Thoracic aorta (tissue), 2 donors: ENCODE measurements around the gene PRKRIP1. TPM values are rescaled to one million over a fixed set of nuclear protein-coding genes. Genes with fewer than 3 reads are reported as not detected.

ENCODE experiments used
- ATAC-seq: fragments of 150-250 bp; one replicate; pipeline ENCODE4 v1.8.0; 2017; ENCODE audit warnings: low read depth; ENCODE audit not compliant: insufficient number of reproducible peaks, low FRiP score
- DNase-seq: peaks from one replicate; pipeline ENCODE4 v3.0.0-alpha.2; 2020; ENCODE audit warnings: low spot score
- H3K27ac ChIP-seq, 2 donors: fragments of 200-600 bp; sonication (generic); 1 replicate in 1 of 2; 2 replicates in 1 of 2; pipeline ENCODE4 v1.5.1; 2016; ENCODE audit warnings: mild to moderate bottlenecking in 2 of 2, moderate library complexity in 2 of 2
- H3K27me3 ChIP-seq: fragments of 200-600 bp; sonication (generic); replicated peaks from 2 replicates; pipeline ENCODE4 v1.6.0; 2016; ENCODE audit warnings: mild to moderate bottlenecking; ENCODE audit not compliant: insufficient read depth
- H3K36me3 ChIP-seq: fragments of 200-600 bp; sonication (generic); one replicate; pipeline ENCODE4 v1.5.1; 2016
- H3K4me1 ChIP-seq, 2 donors: fragments of 200-600 bp; sonication (generic); 1 replicate in 1 of 2; 2 replicates in 1 of 2; pipeline versions ENCODE4 v1.5.1 to v1.6.0; 2016; ENCODE audit warnings: low read depth in 2 of 2, mild to moderate bottlenecking in 1 of 2; ENCODE audit not compliant: control insufficient read depth in 1 of 2
- H3K4me3 ChIP-seq: fragments of 200-600 bp; sonication (generic); 2 replicates; pipeline ENCODE4 v1.5.1; 2016; ENCODE audit warnings: mild to moderate bottlenecking
- H3K9me3 ChIP-seq: fragments of 200-600 bp; sonication (generic); 2 replicates; pipeline ENCODE4 v1.5.1; 2016
- CTCF ChIP-seq: fragments of 200-600 bp; sonication (generic); IDR thresholded peaks from one replicate; pipeline ENCODE4 v1.5.1; 2019; ENCODE audit warnings: antibody characterized with exemption
- total RNA-seq, 2 donors: library from RNA; depleted of rRNA; stranded (reverse); fragments of >200 nt; gene quantifications; one replicate each; pipeline versions ENCODE4 v1.1.0 to v1.2.3, GENCODE V29; 2016

Gene PRKRIP1
- total RNA-seq, 2 donors from 2014 or later, result 47.0 to 80.4 TPM

- no peaks in the 10 kb centered on the region for H3K4me1 ChIP-seq
- TF ChIP-seq CTCF, result no peak
- ATAC-seq (no peak), DNase-seq (no peak)
- H3K9me3 ChIP-seq, result no peaks in the 10 kb centered on the region
- H3K27ac ChIP-seq, result no peak overlapping the region
- H3K27me3 ChIP-seq, result no peaks in the 10 kb centered on the region
- H3K4me3 ChIP-seq, result no peak overlapping the region
- H3K36me3 ChIP-seq, result peaks cover 12% of the 10 kb centered on the region
These were observed 49.0 kb downstream of the PRKRIP1 start for GRCh38 chr7:102444961-102445673.

GRCh38 chr7:102445674-102446071, 49.5 kb downstream of the PRKRIP1 start:
- H3K36me3 ChIP-seq, result peaks cover 12% of the 10 kb centered on the region
- no peak for TF ChIP-seq CTCF
- no peak for ATAC-seq

DNA sequence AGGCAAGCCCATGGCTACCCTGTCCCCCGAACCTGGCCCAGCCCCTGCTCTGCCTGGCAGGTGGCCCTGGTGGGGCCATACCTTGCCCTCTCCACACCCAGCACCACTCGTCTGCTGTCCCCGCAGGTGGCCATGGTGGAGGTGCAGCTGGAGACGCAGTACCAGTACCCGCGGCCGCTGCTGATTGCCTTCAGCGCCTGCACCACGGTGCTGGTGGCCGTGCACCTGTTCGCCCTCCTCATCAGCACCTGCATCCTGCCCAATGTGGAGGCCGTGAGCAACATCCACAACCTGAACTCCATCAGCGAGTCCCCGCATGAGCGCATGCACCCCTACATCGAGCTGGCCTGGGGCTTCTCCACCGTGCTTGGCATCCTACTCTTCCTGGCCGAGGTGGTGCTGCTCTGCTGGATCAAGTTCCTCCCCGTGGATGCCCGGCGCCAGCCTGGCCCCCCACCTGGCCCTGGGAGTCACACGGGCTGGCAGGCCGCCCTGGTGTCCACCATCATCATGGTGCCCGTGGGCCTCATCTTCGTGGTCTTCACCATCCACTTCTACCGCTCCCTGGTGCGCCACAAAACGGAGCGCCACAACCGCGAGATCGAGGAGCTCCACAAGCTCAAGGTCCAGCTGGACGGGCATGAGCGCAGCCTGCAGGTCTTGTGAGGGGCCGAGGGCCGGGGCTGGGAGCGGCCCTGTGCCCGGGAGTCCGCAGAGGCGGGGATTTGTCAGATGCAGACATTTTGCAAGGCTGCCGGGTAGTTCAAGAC, 50.4 kb downstream of the PRKRIP1 start:
- no peak overlapping the region for H3K27ac ChIP-seq
- H3K9me3 ChIP-seq, result no peaks in the 10 kb centered on the region
- H3K27me3 ChIP-seq, result no peaks in the 10 kb centered on the region
- no peak for ATAC-seq
- H3K4me3 ChIP-seq, result no peak overlapping the region
- no peak for TF ChIP-seq CTCF
- H3K4me1 ChIP-seq, result no peaks in the 10 kb centered on the region
- no peak for DNase-seq
- H3K36me3 ChIP-seq, result peaks cover 12% of the 10 kb centered on the region

More at GRCh38 chr7:102445674-102446071, 49.5 kb downstream of the PRKRIP1 start:
- Histone ChIP-seq H3K27me3 (no peaks in the 10 kb centered on the region), H3K27ac (no peak overlapping the region), H3K4me3 (no peak overlapping the region), H3K4me1 (no peaks in the 10 kb centered on the region), H3K9me3 (no peaks in the 10 kb centered on the region)
- no peak for DNase-seq

GRCh38 chr7:102447311-102447710, 51.1 kb downstream of the PRKRIP1 start:
- DNase-seq (no peak), ATAC-seq (no peak)
- no peak for TF ChIP-seq CTCF

DNA sequence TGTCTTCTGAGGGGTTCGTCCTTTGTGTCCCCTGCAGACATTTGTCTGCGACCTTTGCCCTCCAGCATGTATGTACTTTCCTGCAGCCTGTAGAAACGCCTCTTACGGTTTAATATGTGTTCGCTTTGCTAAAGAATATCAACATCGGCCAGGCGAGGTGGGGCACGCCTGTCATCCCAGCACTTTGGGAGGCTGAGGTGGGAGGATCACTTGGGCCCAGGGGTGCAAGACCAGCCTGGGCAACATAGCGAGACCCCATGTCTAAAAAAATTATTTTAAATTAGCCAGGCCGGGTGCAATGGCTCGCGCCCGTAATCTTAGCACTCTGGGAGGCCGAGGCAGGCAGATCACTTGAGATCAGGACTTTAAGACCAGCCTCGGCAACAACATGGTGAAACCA, 53.0 kb downstream of the PRKRIP1 start:
- Histone ChIP-seq H3K4me1 (peaks cover 0 to 5% of the 10 kb centered on the region in 2 donors), H3K9me3 (no peaks in the 10 kb centered on the region), H3K36me3 (peaks cover 12% of the 10 kb centered on the region), H3K27me3 (no peaks in the 10 kb centered on the region), H3K27ac (no peak overlapping the region), H3K4me3 (no peak overlapping the region)
- DNase-seq (no peak), ATAC-seq (no peak)
- no peak for TF ChIP-seq CTCF

More at GRCh38 chr7:102447311-102447710, 51.1 kb downstream of the PRKRIP1 start:
- H3K4me1 ChIP-seq, result no peaks in the 10 kb centered on the region
- H3K27me3 ChIP-seq, result no peaks in the 10 kb centered on the region
- no peaks in the 10 kb centered on the region for H3K9me3 ChIP-seq
- no peak overlapping the region for H3K27ac ChIP-seq
- peaks cover 12% of the 10 kb centered on the region for H3K36me3 ChIP-seq
- H3K4me3 ChIP-seq, result no peak overlapping the region
